Spinal cord (tissue), 10 donors: ENCODE data around the gene XXYLT1. TPM values are rescaled to one million over a fixed set of nuclear protein-coding genes. Genes with fewer than 3 reads are reported as not detected.
A peak's percentile ranks its signal among the peaks of the same experiment; 100 is the strongest.

Experiments
- DNase-seq, 6 donors: peaks; one replicate each; pipeline versions ENCODE4 v3.0.0 to v3.0.0-alpha.2; 2013 to 2015; ENCODE audit warnings: low spot score in 6 of 6, low read depth in 4 of 6
- H3K27ac ChIP-seq: one replicate; pipeline ENCODE4 v1.5.1; 2013; ENCODE audit warnings: low read depth, low read length, control low read depth
- H3K27me3 ChIP-seq: one replicate; pipeline ENCODE4 v1.6.1; 2013; ENCODE audit warnings: low read length; ENCODE audit not compliant: control insufficient read depth, insufficient read depth
- H3K36me3 ChIP-seq: one replicate; pipeline ENCODE4 v1.6.1; 2013; ENCODE audit warnings: low read length; ENCODE audit not compliant: control insufficient read depth, insufficient read depth
- H3K4me1 ChIP-seq: one replicate; pipeline ENCODE4 v1.6.1; 2013; ENCODE audit warnings: low read length; ENCODE audit not compliant: control insufficient read depth, insufficient read depth
- H3K4me3 ChIP-seq: one replicate; pipeline ENCODE4 v1.5.1; 2013; ENCODE audit warnings: low read depth, low read length, control low read depth
- H3K9me3 ChIP-seq: one replicate; pipeline ENCODE4 v1.6.1; 2013; ENCODE audit warnings: low read length; ENCODE audit not compliant: control insufficient read depth, insufficient read depth
- WGBS: methylation state at CpG from one replicate; pipeline ENCODE4 v1.1.5; 2013; ENCODE audit warnings: missing lambda C conversion rate; ENCODE audit not compliant: insufficient coverage; 5-methylcytosine and 5-hydroxymethylcytosine counted together
- polyA plus RNA-seq, 2 donors: library from polyadenylated mRNA; unstranded; fragments of 120-200 nt; gene quantifications; one replicate each; pipeline ENCODE4 v1.2.1, GENCODE V29; 2013; ENCODE audit not compliant: insufficient read length in 2 of 2
- total RNA-seq, 2 donors: library from RNA; depleted of rRNA in 1 of 2; stranded (reverse); fragments of 120-200 nt in 1 of 2; fragments of >200 nt in 1 of 2; gene quantifications; one replicate each; pipeline versions ENCODE4 v1.2.3 to v1.2.4, GENCODE V29; 2013 to 2014
- donor health status: healthy.

The XXYLT1 gene
- total and polyA plus RNA-seq, 4 donors = 28.0 to 47.9 (median 37.5) TPM

DNA sequence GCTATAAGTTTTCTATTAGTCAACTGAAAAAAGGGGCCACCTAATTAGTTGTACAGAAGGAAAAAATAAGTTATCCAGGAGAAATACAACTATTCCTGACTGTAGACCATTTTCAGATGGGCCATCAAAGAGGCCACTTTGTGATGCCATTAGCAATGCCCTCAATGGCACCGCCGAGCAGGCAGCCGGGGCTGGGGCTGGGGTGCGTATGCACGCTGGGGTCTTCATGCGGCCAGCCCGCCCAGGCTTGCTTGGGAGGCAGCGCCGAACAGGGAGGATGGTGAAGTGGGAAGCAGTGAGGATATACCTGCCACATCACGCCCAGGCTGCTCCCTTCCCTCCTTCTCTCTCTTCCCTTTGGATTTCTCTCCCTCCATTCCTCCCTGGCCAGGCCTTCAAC, 128.4 kb downstream of the XXYLT1 start:
- Histone ChIP-seq H3K4me3 (no peak overlapping the region), H3K27ac (no peak overlapping the region), H3K27me3 (no peaks in the 10 kb centered on the region), H3K4me1 (peaks cover 22% of the 10 kb centered on the region), H3K9me3 (no peaks in the 10 kb centered on the region), H3K36me3 (peaks cover 2% of the 10 kb centered on the region)
- DNase-seq = no peak
- 98% methylated on average over 6 of the region's 10 CpGs for WGBS

DNA sequence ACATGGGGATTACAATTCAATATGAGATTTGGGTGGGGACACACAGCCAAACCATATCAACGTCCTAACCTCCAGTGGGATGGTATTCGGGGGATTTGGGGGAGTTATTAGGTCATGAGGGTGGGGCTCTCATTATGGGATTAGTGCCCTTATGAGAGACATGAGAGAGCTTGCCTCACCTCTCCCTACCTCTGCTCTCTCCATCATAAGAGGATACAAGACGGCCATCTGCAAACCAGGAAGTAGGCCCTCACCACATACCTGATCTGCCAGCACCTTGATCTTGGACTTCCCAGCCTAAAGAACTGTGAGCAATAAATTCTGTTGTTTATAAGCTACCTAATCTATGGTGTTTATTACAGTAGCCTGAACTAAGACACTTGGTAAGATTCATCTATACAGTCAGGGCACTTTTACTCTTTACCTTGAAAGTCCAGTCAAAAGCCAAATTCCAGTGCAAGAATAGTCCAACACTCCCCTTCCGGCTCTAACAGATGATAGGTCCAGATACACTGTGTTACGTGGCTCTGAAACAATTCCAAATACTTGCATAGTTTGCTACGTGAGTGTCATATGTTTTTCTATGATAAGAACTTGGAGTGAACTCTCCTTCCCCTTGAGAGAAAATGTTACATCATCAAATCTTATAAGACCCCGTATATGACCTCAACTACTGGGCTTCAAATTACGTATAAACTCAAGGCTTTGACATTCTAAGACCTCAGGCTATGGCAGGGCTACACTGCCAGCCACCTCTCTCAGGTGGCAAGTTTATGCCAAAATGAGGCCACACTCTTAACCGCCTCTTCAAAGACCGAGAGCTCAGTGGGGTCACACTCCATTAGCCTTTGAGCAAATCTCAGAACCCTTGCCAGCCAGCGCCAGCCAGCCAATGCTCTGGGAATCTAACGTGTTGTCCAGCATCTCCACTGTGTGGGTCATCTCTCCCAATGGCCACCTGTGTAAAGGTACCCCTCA, 129.9 kb downstream of the XXYLT1 start:
- no peaks in the 10 kb centered on the region for H3K9me3 ChIP-seq
- no peak overlapping the region for H3K4me3 ChIP-seq
- H3K36me3 ChIP-seq = peaks cover 2% of the 10 kb centered on the region
- 93% methylated on average over 6 of the region's 12 CpGs for WGBS
- no peak overlapping the region for H3K27ac ChIP-seq
- no peaks in the 10 kb centered on the region for H3K27me3 ChIP-seq
- DNase-seq = no peak
- H3K4me1 ChIP-seq = peaks cover 16% of the 10 kb centered on the region

DNA sequence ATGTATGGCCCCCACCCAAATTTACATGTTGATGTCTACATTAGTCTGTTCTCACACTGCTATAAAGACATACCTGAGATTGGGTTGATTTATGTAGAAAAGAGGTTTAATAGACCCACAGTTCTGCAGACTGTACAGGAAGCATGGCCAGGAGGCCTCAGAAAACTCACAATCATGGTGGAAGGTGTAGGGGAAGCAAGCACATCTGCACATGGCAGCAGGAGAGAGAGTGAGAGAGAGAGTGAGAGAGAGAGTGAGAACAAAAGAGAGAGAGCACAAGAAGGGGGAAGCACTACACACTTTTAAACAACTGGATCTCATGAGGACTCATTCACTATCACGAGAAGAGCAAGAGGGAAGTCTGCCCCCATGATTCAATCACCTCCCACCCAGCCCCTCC, 130.5 kb downstream of the XXYLT1 start:
- Histone ChIP-seq H3K36me3 (peaks cover 2% of the 10 kb centered on the region), H3K9me3 (no peaks in the 10 kb centered on the region), H3K27me3 (no peaks in the 10 kb centered on the region), H3K27ac (no peak overlapping the region), H3K4me3 (no peak overlapping the region), H3K4me1 (peaks cover 13% of the 10 kb centered on the region)
- no peak for DNase-seq
- WGBS = no CpG with 5 or more reads among the region's 1 CpG

DNA sequence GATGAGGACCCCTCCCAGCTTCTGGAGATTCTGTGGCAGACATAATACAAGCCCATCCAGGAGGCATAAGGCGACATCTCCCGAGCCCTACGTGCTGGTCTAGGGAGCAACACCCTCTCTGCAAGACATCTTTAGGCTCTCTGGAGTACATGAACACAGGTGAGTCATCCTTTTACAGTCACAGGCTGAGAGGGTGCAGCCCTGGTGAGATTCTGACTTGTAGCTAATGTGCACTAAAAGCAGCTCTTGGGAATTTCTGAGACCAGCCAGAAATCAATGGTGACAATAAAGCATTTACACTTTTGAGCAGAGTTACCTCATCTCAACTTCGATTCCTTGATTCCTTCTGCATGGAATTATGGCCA, 131.1 kb downstream of the XXYLT1 start:
- Histone ChIP-seq H3K4me1 (peaks cover 11% of the 10 kb centered on the region), H3K27ac (no peak overlapping the region)
- WGBS = 92% methylated on average over 4 of the region's 4 CpGs

DNA sequence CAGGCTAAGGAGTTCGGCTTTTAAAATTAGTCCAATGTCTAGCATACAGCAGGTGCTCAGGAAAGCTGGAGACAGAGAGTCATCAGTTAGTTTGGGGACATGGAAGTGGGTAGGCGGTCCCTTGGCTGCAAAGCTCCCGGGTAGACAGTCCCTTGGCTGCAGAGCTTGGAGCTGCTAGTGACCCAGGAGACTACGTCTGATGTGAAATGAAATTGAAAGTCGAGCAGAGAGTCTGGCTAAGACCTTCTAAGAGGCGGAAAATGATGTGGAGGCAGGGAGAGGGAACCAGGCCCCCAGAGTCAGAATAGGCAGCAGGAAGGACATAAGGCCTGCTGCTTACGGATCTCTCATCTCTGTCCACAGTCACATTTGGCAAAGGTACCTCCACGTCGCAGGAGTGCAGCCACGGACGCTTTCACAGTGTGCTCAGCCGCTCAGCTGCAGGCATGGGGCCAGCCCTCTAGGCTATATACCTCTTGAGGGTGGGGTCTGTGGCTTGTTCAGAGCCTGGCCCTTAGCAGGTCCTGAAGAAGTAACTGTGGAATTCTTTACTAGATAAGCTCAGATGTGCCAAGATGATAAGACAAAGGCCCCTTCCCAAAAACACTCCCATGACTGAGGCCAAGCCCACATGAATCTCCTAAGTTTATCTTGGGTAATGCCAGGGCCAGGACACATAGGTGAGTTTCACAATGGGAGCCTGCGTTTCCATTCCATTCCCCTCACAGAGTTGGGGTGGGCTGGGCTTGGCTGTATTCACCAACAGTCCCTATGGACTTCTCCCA, 131.7 kb downstream of the XXYLT1 start:
- WGBS = 82% methylated on average over 8 of the region's 13 CpGs
- no peak for DNase-seq

More for the DNA sequence above, 131.1 kb downstream of the XXYLT1 start:
- no peak overlapping the region for H3K4me3 ChIP-seq
- H3K9me3 ChIP-seq = no peaks in the 10 kb centered on the region
- no peak for DNase-seq
- H3K27me3 ChIP-seq = no peaks in the 10 kb centered on the region
- peaks cover 2% of the 10 kb centered on the region for H3K36me3 ChIP-seq

DNA sequence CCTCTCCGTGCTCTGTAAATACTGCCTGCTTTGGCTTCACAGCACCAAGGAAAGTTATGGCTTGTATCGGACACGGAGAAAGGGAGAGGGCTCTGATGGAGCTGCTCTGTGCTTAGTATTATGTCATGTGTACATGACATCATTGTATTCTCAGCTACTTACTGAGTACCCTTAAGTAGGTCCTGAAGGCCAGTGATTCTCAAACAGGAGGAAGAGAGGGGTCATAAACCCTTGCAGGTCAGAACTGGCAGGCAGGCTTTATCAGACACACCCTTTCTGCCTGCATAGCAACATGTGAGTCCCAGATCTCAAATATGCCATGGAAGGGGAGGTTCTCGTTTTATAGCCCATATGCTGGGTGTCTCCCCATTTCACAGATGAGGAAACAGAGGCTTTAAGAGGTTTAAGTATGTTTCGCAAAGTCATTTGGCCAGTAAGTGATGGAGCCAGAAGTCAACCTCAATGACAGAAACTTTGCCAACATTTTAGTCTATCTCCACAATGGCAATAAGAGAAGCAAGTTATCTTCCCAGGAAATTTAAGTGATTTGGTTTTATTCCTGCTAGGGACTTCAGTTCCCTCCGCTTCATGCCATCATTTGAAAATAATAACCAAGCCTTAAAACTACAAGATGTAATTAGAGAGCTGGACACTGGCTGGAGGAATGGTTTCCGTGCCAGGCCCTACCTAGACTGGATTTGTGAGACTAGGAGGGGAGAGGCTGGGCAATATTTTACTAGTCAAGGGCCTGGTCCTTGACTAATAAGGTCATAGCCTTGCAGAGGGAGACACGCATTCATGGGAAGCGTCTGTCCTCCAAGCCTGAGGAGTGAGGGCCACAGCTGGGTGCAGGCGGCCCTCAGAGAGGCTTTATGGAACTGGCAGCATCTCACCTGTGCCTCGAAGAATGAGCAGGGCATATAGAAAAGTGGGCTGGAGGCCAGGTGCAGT, 133.0 kb downstream of the XXYLT1 start:
- peaks cover 16% of the 10 kb centered on the region for H3K4me1 ChIP-seq
- no peak overlapping the region for H3K4me3 ChIP-seq
- 93% methylated on average over 5 of the region's 11 CpGs for WGBS
- DNase-seq = no peak
- H3K36me3 ChIP-seq = peaks cover 2% of the 10 kb centered on the region
- no peak overlapping the region for H3K27ac ChIP-seq
- no peaks in the 10 kb centered on the region for H3K9me3 ChIP-seq
- no peaks in the 10 kb centered on the region for H3K27me3 ChIP-seq

More for the DNA sequence above, 131.7 kb downstream of the XXYLT1 start:
- Histone ChIP-seq H3K36me3 (peaks cover 2% of the 10 kb centered on the region), H3K27ac (no peak overlapping the region), H3K27me3 (no peaks in the 10 kb centered on the region), H3K4me3 (no peak overlapping the region), H3K9me3 (no peaks in the 10 kb centered on the region), H3K4me1 (peaks cover 8% of the 10 kb centered on the region)

DNA sequence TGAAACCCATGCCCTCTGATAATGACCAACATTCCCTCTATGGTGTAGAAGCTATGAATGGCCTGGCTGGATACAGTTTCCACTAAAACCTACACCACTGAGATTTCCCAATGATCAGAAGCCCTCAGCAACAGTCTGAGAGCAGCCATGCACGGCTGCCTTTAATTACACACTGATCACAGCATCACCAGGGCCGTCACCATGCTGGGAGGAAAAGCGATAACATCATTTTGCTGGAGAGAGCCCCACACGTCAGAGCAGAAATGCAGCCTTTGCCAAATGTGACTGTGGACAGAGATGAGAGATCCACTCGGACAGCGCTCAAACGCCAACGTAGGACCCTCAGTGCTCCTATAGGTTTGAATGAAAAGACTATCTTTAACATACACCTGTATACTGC, 135.0 kb downstream of the XXYLT1 start:
- Histone ChIP-seq H3K27me3 (no peaks in the 10 kb centered on the region), H3K27ac (no peak overlapping the region)
- WGBS = 66% methylated on average over 3 of the region's 8 CpGs

DNA sequence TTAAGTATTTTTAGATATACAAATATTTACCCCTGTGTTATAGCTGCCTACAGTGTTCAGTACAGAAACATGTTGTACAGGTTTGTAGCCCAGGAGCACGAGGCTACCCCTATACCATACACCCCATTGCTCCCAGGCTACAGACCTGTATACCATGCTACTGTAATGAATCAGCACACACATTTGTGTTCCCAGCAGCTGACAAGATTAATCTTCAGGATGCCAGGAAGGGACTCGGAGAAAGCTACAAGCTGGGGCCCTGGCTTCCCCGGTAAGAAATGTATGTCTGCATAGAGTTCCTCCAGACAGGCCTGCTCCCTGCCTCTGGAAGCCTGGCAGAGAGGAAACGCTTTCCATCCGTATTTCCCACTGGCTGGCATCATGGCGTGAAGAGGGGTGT, 136.5 kb downstream of the XXYLT1 start:
- H3K4me1 ChIP-seq = peaks cover 17% of the 10 kb centered on the region
- H3K27ac ChIP-seq = no peak overlapping the region
- no peaks in the 10 kb centered on the region for H3K9me3 ChIP-seq
- H3K36me3 ChIP-seq = no peaks in the 10 kb centered on the region
- H3K4me3 ChIP-seq = no peak overlapping the region
- DNase-seq = no peak
- no peaks in the 10 kb centered on the region for H3K27me3 ChIP-seq
- WGBS = 70% methylated on average over 6 of the region's 6 CpGs

More for the DNA sequence above, 135.0 kb downstream of the XXYLT1 start:
- DNase-seq = peak in 1 of 6 donors; percentile 85
- peaks cover 17% of the 10 kb centered on the region for H3K4me1 ChIP-seq
- H3K36me3 ChIP-seq = no peaks in the 10 kb centered on the region
- H3K9me3 ChIP-seq = no peaks in the 10 kb centered on the region
- H3K4me3 ChIP-seq = no peak overlapping the region

DNA sequence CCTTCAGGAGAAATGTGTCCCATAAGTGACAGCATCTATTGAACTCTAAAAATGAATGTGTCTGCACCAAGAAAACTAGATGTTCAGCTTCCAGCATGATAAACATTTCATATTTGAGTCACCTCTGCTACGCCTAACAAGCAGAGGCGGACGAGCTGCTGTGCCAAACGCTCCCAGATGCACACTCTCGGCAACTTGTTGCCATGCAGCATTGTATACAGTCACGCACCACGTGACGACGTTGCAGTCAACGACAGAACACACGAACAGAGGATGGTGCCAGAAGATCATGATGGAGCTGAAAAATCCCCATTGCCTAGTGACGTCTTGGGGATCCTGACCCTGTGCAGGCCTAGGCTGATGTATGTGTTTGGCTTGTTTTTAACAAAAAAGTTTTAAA, 137.5 kb downstream of the XXYLT1 start:
- Histone ChIP-seq H3K9me3 (no peaks in the 10 kb centered on the region), H3K27ac (no peak overlapping the region), H3K4me3 (no peak overlapping the region), H3K4me1 (peaks cover 12% of the 10 kb centered on the region), H3K36me3 (no peaks in the 10 kb centered on the region), H3K27me3 (no peaks in the 10 kb centered on the region)
- 19% methylated on average over 11 of the region's 12 CpGs for WGBS
- peak in 2 of 6 donors; percentile 62 to 85 for DNase-seq
